HUES6 (cell line): ENCODE measurements around the gene DAB2IP.
A peak's percentile ranks its signal among the peaks of the same experiment; 100 is the strongest.

ENCODE experiments used
- H3K27ac ChIP-seq: 2 replicates; pipeline ENCODE4 v1.7.0; 2013; ENCODE audit warnings: low read depth, mild to moderate bottlenecking, low read length, inconsistent platforms
- H3K27me3 ChIP-seq: 2 replicates; pipeline ENCODE4 v1.6.1; 2013; ENCODE audit warnings: low read length; ENCODE audit not compliant: control insufficient read depth, insufficient read depth
- H3K36me3 ChIP-seq: 2 replicates; pipeline ENCODE4 v1.6.1; 2013; ENCODE audit warnings: low read length; ENCODE audit not compliant: control insufficient read depth, insufficient read depth
- H3K4me1 ChIP-seq: 2 replicates; pipeline ENCODE4 v1.6.1; 2013; ENCODE audit warnings: low read length; ENCODE audit not compliant: control insufficient read depth, insufficient read depth
- H3K4me3 ChIP-seq: 2 replicates; pipeline ENCODE4 v1.5.1; 2013; ENCODE audit warnings: low read depth, low read length
- H3K9ac ChIP-seq: one replicate; pipeline ENCODE4 v1.6.1; 2013; ENCODE audit warnings: mild to moderate bottlenecking, low read length
- H3K9me3 ChIP-seq: 2 replicates; pipeline ENCODE4 v1.6.1; 2013; ENCODE audit warnings: low read depth, low read length; ENCODE audit not compliant: control insufficient read depth, insufficient read depth

Gene DAB2IP

GRCh38 chr9:121755581-121755980 is 104.1 kb downstream of the DAB2IP start:
- Histone ChIP-seq H3K27ac (0 out of 2 replicates have a peak overlapping the region, but pooled peaks have one; percentile 35), H3K27me3 (no peaks in the 10 kb centered on the region), H3K4me1 (peaks cover 3% of the 10 kb centered on the region; the same call in 1 of the 2 replicates), H3K4me3 (no peak overlapping the region), H3K9ac (no peak overlapping the region), H3K36me3 (peaks cover 32% of the 10 kb centered on the region), H3K9me3 (no peaks in the 10 kb centered on the region)

DNA sequence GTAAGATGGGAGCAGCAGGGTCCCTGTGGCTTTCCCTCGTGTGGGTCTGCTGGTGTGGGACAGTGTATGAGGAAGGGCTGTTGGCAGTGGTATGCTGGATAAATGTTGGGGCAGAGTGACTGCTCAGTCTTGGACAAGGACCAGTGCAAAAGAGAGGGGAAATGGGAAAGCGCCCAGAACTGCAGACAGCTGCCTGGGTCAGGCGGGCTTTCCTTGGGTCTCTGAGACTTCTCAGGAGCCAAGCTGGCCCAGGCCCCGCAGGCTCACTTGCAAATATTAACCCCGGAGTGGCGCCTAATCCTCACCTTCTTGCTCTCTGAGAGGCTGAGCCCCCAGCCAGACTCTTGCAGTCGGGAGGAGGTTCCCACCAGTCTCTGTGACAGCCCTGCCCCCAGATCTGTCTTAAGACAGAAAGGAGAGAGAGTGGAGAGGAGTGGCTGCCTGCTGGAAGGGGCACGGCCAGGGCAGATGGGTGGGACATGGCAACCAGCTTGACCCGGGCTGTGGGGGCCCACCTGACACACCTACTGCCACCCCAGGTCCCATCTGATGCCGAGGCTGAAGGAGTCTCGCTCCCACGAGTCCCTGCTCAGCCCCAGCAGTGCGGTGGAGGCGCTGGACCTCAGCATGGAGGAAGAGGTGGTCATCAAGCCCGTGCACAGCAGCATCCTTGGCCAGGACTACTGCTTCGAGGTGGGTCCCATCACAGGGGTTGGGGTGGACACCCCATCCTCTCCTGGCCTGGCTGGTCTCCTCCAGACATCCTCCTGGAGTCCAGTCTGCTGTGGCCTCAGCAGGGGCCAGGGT is 105.2 kb downstream of the DAB2IP start:
- Histone ChIP-seq H3K9ac (no peak overlapping the region), H3K27ac (no peak overlapping the region), H3K4me3 (no peak overlapping the region), H3K4me1 (peaks cover 3% of the 10 kb centered on the region; the same call in 1 of the 2 replicates), H3K36me3 (peaks cover 43% of the 10 kb centered on the region), H3K27me3 (no peaks in the 10 kb centered on the region), H3K9me3 (no peaks in the 10 kb centered on the region)

DNA sequence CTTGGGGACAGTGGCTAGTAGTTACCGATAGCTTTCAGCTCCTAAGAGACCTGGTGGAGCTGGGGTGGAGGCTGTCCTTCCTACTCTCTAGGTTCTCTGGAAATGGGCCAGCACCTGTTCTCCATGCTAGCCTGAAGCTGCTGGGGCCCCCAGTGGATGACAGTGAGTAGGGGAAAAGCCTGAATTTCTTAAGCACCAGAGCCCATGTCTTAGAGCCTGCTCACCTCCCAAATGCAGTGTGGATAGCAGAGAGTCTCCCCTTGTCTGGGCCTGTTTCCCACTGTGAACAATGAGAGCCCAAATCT is 105.8 kb downstream of the DAB2IP start:
- H3K4me3 ChIP-seq = no peak overlapping the region
- H3K4me1 ChIP-seq = peaks cover 3% of the 10 kb centered on the region; the same call in 1 of the 2 replicates
- H3K36me3 ChIP-seq = peaks cover 47% of the 10 kb centered on the region
- no peaks in the 10 kb centered on the region for H3K9me3 ChIP-seq
- no peak overlapping the region for H3K27ac ChIP-seq
- no peak overlapping the region for H3K9ac ChIP-seq
- no peaks in the 10 kb centered on the region for H3K27me3 ChIP-seq

DNA sequence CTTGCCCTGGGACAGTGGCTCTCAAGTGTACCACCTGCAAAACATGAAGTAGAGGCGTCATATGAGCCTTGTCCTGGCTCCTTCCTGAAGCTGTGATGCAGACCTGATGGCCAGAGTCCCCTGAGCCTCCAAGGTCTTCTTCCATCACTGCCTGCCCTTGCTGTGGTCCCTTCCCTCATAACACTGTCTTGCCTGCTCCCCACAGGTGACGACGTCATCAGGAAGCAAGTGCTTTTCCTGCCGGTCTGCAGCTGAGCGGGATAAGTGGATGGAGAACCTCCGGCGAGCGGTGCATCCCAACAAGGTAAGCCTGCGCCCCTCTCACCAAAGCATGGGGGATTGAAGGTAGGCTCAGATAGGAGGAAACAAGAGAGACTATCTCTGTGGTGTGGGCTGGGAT is 107.3 kb downstream of the DAB2IP start:
- Histone ChIP-seq H3K36me3 (peaks cover 56% of the 10 kb centered on the region), H3K9ac (no peak overlapping the region), H3K27ac (no peak overlapping the region), H3K27me3 (no peaks in the 10 kb centered on the region), H3K9me3 (no peaks in the 10 kb centered on the region), H3K4me1 (peaks cover 3% of the 10 kb centered on the region; the same call in 1 of the 2 replicates), H3K4me3 (no peak overlapping the region)

DNA sequence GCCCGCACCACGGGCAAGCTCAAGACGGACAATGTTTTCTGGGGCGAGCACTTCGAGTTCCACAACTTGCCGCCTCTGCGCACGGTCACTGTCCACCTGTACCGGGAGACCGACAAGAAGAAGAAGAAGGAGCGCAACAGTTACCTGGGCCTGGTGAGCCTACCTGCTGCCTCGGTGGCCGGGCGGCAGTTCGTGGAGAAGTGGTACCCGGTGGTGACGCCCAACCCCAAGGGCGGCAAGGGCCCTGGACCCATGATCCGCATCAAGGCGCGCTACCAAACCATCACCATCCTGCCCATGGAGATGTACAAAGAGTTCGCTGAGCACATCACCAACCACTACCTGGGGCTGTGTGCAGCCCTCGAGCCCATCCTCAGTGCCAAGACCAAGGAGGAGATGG is 108.6 kb downstream of the DAB2IP start:
- H3K27me3 ChIP-seq = no peaks in the 10 kb centered on the region
- H3K9ac ChIP-seq = no peak overlapping the region
- H3K27ac ChIP-seq = no peak overlapping the region
- H3K9me3 ChIP-seq = no peaks in the 10 kb centered on the region
- no peak overlapping the region for H3K4me3 ChIP-seq
- H3K4me1 ChIP-seq = peaks cover 5% of the 10 kb centered on the region; the same call in 1 of the 2 replicates
- H3K36me3 ChIP-seq = peaks cover 69% of the 10 kb centered on the region

GRCh38 chr9:121760571-121760970 is 109.1 kb downstream of the DAB2IP start:
- H3K4me3 ChIP-seq = no peak overlapping the region
- no peak overlapping the region for H3K27ac ChIP-seq
- H3K27me3 ChIP-seq = no peaks in the 10 kb centered on the region
- peaks cover 74% of the 10 kb centered on the region for H3K36me3 ChIP-seq
- H3K4me1 ChIP-seq = peaks cover 8% of the 10 kb centered on the region; the same call in 1 of the 2 replicates
- no peaks in the 10 kb centered on the region for H3K9me3 ChIP-seq
- H3K9ac ChIP-seq = no peak overlapping the region

GRCh38 chr9:121763131-121763530 is 111.7 kb downstream of the DAB2IP start:
- Histone ChIP-seq H3K9me3 (no peaks in the 10 kb centered on the region), H3K9ac (no peak overlapping the region), H3K27me3 (no peaks in the 10 kb centered on the region), H3K4me1 (peaks cover 8% of the 10 kb centered on the region; the same call in 1 of the 2 replicates), H3K27ac (no peak overlapping the region), H3K36me3 (peaks cover 91% of the 10 kb centered on the region), H3K4me3 (no peak overlapping the region)

- Histone ChIP-seq H3K27ac (no peak overlapping the region), H3K9ac (no peak overlapping the region), H3K4me3 (no peak overlapping the region), H3K4me1 (peaks cover 8% of the 10 kb centered on the region; the same call in 1 of the 2 replicates), H3K9me3 (no peaks in the 10 kb centered on the region), H3K27me3 (no peaks in the 10 kb centered on the region), H3K36me3 (peaks cover 91% of the 10 kb centered on the region)
Observed at GRCh38 chr9:121763561-121764370, 112.3 kb downstream of the DAB2IP start.

DNA sequence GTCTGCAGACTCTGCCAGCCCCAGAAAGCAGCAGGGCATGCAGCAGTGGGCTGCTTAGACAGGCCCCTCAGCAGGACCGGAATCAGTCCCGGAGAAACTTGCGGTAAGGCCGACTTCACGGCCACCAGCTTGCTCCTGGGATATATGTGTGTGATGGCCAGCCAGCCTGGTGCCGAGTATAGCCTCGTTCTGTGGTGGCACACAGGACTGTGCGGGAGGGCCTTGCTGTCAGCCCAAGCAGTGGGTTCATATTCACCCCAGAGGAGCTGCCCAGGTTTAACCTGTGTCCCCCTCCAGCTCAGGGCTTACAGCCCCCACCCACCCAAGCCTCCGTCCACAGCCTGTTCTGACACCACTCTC is 112.9 kb downstream of the DAB2IP start:
- H3K4me1 ChIP-seq = peaks cover 8% of the 10 kb centered on the region; the same call in 1 of the 2 replicates
- no peaks in the 10 kb centered on the region for H3K27me3 ChIP-seq
- no peaks in the 10 kb centered on the region for H3K9me3 ChIP-seq
- no peak overlapping the region for H3K4me3 ChIP-seq
- H3K9ac ChIP-seq = peak overlapping the region; percentile 25
- peaks cover 92% of the 10 kb centered on the region for H3K36me3 ChIP-seq
- no peak overlapping the region for H3K27ac ChIP-seq

- H3K4me1 ChIP-seq = peaks cover 8% of the 10 kb centered on the region; the same call in 1 of the 2 replicates
- no peaks in the 10 kb centered on the region for H3K27me3 ChIP-seq
- H3K36me3 ChIP-seq = peaks cover 92% of the 10 kb centered on the region
- H3K9ac ChIP-seq = peak overlapping the region; percentile 25
- no peak overlapping the region for H3K27ac ChIP-seq
- H3K9me3 ChIP-seq = no peaks in the 10 kb centered on the region
- H3K4me3 ChIP-seq = no peak overlapping the region
Observed at GRCh38 chr9:121765021-121765950, 113.9 kb downstream of the DAB2IP start.
